NCI-H128 (cell line): ENCODE measurements around the gene EIF6.
"Not testable (repeated sequence)": the region's sequence is repeated elsewhere in the genome, so short reads cannot be mapped to it uniquely, and the experiment has no call there.

ENCODE experiments used
- DNase-seq: peaks from one replicate; lab custom pipeline; 2025; ENCODE audit not compliant: unreplicated experiment; lab: John Stamatoyannopoulos, UW

EIF6 gene

DNA sequence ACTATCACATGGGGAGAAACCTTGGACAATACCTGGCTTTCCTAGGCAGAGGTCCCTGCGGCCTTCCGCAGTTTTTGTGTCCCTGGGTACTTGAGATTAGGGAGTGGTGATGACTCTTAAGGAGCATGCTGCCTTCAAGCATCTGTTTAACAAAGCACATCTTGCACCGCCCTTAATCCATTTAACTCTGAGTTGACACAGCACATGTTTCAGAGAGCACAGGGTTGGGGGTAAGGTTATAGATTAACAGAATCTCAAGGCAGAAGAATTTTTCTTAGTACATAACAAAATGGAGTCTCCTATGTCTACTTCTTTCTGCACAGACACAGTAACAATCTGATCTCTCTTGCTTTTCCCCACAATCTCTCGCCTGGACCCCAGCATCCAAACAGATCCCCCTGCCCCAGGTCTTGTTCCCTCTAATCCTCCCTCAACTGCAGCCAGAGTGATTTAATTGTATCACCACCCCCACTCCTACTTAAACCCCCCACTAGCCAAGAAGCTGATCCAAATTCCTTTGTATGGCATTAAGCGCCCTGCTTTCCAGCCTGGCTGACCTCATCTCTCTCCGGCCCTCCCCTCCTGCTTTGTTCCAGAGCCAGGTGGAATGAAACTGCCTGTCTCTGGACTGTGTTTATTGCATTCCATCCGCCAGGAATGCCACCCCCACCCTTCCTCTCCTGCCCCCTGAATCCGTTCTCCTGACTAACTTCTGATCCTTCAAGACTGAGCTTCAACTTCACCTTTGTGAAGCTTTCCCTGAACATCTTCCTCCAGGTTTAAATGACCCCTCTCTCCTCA, 21.6 kb downstream of the EIF6 start:
- DNase-seq = not testable (repeated sequence)

DNA sequence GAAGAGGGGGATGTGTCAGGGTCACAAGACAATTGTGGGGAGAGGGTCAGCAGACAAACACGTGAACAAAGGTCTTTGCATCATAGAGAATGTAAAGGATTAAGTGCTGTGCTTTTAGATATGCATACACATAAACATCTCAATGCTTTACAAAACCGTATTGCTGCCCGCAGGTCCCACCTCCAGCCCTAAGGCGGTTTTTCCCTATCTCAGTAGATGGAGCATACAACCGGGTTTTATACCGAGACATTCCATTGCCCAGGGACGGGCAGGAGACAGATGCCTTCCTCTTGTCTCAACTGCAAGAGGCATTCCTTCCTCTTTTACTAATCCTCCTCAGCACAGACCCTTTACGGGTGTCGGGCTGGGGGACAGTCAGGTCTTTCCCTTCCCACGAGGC, 22.3 kb downstream of the EIF6 start:
- DNase-seq = not testable (repeated sequence)

DNA sequence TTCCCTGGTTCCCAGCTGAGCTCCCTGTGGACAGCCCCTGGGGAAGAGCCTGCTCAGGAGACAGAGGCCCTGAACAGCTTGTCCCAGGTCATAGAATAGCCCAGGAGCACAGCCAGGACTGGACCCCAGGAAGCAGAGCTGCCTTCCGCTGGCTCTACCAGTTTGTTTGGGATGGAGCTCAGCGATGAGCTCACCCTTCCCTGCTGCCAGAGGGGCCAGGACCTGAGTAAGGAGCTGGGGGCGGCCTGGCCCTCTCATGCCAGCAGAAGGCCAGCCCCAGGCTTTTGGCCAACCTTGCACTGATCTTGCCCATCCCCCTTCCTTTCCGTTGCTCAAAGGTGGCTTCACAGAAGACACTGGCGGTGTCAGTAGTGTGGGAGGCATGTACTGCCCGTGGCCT, 24.1 kb downstream of the EIF6 start:
- DNase-seq = no peak

DNA sequence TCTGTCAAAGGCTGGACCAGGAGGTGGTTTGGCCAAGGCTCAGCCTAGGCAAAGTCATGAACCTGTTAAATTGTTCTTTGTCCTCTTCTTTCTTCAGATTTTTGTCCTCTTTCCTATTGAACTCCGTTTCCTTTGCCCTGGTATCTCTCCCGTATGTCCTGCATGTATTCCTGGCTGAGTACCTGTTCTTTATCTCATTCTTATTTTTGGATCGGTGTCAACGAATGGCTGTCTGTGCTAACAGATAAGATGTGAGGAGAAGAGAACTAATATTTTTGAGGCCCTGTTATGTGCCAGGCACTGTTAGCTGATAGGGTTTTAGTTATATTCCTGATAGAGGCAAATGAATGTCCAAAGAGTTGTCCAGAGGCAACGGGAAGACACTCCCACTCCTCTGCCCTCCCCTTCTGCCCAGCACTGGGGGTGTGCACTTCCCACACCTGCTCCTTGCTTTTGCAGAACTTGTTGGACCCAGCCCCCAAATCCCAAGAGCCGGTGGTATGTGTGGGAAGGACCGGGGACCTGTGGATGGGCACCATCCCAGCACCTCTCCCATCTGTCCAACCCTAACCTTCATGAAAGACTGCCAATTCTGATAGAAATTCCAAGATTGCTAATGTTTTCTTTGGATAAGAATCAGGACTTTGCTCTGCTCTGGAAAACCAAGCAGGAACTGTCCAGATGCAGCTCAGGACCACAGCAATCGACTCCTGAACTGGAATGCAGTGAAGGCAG, 27.2 kb downstream of the EIF6 start:
- no peak for DNase-seq

DNA sequence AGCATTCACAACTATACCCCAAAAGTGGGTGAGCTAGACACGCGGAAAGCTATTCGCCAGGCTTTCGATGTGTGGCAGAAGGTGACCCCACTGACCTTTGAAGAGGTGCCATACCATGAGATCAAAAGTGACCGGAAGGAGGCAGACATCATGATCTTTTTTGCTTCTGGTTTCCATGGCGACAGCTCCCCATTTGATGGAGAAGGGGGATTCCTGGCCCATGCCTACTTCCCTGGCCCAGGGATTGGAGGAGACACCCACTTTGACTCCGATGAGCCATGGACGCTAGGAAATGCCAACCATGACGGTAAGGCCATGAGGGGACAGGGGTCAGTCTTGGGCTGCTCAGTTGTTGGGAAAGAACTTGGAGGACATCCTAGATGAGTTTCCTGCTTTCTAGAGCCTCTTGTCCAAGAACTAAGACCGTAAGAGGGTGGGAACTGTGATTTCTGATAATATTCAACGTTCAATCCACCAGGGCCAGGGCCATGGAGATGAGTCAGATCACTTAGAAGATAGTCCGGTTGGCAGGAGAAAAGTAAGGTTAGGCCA, 30.0 kb downstream of the EIF6 start:
- DNase-seq = no peak

DNA sequence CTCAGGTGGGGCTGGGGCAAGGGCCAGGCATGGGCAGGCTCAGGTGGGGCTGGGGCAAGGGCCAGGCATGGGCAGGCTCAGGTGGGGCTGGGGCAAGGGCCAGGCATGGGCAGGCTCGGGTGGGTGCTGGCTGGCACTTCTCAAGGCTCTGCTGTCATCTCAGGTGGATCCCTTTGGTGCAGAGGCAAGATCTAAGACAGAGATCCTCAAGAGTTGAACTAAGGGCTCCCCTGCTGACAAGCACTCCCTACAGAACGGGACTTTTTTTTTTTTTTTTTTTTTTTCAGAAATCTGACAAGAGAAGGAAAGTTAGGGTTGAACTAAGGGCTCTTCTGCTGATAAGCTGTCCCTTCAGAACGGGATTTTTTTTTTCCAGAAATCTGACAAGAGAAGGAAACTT, 31.6 kb downstream of the EIF6 start:
- no peak for DNase-seq

DNA sequence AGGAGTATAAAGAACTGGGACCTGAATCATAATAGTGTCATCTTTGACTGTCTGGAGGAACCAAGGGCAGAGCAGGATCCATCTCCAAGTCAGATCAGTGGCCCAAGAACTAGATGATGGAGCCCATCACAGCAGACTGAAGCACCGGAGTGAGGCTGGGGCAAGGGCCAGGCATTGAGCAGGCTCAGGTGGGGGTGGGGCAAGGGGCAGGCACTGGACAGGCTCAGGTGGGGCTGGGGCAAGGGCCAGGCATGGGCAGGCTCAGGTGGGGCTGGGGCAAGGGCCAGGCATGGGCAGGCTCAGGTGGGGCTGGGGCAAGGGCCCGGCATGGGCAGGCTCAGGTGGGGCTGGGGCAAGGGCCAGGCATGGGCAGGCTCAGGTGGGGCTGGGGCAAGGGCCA, 32.0 kb downstream of the EIF6 start:
- DNase-seq = not testable (repeated sequence)

DNA sequence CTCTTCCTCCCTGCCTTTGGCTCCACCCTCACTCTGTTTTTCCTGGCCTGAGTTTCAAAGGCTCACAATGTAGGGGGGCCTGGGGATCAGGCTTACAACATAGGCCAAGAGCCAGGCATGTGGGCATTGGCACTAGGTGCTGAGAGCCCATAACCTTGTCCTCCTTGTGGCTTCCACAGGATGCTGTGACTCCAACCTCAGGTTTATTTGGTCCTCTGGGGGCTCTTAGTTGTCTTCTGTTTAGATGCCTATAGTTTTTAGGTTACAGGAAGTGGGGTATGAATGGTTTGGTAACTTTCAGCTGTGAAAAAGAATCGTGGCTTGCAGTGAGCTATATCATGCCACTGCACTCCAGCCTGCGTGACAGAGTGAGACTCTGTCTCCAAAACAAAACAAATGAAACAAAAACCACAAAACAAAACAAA, 32.5 kb downstream of the EIF6 start:
- DNase-seq = no peak

DNA sequence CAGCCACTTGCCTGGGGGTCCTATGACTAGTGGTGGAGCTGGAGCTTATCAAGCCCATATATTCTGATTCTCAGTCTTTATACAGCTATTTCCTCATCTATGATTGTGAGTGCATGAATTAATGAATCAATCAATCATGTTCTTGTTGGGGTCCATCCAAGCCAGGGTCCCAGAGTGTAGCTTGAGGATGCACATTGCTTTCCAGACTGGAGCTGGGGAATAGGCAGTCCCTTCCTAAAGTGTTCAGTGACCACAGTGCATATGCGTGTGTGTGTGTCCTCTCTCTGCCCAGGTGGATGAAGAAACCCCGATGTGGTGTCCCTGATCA, 33.0 kb downstream of the EIF6 start:
- no peak for DNase-seq

DNA sequence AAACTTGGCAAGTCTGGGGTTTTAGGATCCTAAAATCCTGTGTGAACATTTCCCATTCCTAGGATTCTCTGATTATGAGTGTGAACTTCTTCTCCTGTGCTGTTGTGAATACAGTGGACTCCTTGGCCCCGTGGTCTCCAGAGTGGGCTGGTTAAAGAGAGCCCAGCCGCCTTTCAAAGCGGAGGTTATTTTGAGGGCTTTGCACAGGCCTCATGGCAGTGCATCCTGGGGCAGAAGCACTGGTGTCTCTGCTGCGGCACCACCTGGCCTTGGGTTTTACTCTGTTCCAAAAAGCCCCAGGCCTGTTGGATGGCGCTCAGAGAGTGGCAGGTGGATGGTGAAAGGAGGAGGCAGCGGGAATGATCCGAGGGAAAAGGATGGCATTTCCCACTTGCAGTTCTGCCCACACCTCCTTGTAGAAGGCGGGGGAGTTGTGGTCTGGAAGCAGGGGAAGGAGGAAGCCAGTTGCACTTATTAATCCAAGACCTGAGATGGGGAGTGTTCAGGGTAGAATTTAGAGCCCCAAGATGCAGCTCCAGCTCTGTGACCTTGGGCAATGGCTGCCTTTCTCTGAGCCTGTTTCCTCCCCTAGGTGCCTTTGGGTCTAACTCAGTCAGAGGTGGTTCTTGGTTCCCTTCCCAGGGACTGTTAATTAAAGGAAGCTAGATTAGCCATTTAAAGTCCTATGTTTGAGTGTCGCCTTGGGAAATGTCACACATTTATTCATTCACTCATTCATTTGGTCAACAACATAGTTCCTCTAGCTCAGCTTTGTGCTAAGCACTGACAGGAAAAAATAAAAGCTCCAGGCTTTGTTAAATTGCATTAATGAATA, 35.7 kb downstream of the EIF6 start:
- no peak for DNase-seq

DNA sequence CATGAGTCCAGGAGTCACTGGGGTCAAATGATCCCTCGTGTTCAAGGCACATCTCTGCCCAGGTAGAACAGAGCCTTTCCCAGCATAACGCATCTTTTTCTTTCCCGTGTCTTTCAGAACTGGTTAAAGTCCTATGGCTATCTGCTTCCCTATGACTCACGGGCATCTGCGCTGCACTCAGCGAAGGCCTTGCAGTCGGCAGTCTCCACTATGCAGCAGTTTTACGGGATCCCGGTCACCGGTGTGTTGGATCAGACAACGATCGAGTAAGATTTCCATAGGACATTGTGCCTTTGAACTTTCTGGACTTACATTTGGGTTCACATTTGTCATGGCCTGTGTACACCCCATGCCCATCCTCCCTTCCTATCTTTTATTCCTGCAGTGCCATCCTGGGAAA, 37.8 kb downstream of the EIF6 start:
- no peak for DNase-seq

DNA sequence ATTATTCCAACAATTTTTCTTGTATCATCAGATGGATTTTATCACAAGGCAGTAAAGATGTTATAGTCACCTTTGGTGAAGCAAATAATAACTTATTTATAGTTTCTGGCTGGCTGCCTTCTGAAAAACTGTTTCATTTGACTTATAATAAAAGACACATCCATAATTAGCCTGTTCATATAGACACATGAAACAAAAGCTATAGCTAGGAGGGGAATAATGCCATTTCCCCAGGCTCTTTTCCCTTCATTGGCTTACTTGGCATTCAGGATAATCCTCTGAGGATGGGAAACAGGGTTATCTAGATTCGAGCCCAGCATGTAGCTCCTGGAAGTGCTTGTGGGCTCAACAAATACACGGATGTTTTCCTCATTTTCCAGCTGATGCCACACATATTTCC, 40.6 kb downstream of the EIF6 start:
- DNase-seq = no peak

DNA sequence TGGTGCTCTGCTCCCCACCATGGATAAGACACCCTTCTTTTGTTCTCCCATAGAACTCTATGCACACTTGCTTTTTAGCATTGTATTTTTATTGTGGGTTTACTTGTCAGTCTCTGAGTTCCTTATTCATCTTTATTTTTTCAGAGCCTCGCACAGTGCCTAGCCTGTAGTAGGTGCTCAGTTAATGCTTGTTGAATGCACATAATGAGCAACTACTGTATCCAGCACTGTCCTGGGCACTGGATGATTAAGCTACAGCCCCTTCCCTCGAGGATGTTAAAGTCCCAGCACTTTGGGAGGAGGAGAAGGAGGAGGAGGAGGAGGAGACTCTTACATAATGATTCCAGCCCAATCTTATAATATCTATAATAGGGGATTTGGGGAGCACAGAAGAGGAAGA, 41.3 kb downstream of the EIF6 start:
- no peak for DNase-seq

DNA sequence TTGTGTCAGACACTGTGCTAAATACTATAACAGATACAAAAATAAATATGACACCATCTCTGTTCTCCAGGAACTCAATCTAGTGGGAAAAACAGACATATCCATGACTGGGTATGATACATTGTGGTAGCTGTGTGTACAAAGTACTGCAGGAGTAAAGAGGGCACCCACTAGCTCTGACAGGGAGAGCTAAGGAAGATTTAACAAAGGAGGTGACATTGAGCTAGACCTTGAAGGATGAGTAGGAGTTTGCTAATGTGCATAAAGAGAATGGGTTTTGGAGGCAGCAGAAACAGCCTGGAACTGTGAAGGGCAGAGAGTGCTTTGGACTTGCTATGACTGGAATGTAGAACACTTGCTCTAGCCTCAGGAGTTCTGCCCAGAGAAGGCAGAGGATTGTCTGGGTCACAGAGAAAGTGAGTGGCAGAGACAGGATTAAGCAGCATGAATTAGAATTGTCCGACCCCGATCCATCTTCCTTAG, 43.7 kb downstream of the EIF6 start:
- no peak for DNase-seq

DNA sequence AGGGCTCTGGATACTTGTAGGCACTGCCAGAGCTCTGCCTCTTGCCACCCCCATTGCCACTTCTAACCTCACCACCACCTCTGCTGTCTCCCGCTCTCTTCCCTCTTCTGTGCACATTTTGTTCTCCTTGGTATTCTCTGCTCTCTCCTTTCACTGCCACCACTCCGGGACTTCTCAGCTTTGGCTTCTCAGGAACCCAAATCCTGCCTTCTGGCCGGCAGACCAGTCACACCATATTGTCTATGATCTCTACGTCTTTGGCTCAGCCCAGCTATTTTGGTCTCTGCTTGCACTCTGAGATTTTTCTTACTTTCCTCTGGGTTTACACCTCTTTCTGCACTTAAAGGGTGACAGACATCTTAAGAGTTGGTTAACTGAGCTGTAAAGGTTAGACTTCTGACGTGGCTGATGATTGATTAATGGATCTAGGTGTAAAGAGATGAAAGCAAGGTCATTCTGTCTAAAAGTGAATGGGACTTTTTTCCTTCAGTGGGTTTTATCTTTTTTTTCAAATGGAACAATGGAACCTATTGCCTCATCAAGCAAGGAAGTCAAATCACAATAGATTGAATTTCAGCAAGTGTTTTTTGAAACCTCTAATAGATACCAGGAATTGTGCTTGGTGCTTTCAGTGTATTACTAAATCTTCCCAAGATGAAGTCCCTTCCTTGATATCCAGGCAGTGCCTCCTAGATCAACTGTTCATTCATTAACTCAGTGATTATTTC, 44.3 kb downstream of the EIF6 start:
- no peak for DNase-seq

DNA sequence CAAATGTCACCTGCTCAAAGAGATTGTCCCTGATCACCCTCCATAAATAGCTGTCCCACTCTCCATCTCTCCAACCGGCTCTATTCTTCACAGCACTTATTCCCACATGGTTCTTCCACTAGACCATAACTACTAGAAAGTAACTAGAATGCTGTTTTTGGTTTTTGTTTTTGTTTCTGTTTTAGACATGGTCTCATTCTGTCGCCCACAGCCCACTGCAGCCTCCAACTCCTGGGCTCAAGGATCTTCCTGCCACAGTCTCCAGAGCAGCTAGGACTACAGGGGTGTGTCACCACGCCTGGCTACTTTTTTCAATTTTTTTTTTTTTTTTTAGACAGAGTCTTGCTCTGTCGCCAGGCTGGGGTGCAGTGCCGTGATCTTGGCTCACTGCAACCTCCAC, 45.8 kb downstream of the EIF6 start:
- DNase-seq = no peak

DNA sequence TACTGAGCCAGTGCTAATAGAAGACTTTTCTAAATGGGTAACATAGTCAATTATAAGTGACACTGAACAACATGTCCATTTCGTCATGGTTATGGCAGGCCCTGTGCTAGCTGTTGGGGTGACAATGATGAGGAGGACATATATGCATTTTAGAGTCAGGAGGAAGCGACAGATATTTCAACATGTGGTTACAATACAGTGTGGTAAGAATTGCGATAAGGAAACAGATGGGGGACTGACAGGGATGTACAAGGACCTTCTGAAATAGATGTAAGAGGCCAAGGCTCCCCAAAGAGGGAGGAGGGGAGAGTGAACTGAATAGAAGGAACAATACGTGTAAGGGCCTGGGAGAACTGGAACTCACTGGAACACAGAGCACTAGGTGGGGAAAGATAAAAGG, 46.4 kb downstream of the EIF6 start:
- DNase-seq = no peak

DNA sequence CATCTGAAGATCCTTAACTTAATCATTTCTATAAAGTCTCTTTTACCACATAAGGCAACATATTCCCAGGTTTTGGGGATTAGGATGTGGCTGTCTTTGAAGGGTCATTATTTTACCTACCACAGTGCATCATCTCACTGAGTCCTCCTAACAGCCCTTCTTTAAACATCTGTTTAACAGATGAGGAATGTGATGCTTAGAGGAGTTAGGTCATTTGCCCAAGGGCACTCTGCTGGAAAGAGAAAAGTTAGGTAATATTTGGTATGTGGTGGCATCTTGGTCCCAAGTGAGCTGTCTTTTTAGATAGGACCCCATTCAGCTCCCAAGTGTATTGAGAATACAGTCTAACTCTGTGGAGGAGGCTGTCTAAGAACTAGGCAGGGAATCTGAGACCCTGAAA, 47.1 kb downstream of the EIF6 start:
- no peak for DNase-seq

DNA sequence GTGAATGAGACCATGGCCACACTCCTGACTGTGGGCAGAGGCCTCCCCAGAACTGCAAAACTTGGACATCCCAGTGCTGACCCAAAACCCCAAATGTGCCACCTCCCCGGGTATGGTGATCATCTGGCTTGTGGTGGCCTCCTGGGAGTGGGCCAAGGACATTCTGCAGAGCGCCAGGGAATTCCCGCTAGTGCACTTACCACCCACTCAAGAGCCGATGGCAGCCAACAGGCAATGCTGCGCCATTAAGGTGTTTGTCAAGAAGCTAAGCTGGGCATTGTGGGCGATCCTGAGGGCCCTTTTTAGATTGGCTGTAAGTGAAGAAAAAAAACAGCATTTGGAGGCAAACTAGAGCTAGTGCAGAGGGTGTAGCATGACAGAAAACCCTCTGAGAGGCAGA, 48.7 kb downstream of the EIF6 start:
- DNase-seq = no peak

DNA sequence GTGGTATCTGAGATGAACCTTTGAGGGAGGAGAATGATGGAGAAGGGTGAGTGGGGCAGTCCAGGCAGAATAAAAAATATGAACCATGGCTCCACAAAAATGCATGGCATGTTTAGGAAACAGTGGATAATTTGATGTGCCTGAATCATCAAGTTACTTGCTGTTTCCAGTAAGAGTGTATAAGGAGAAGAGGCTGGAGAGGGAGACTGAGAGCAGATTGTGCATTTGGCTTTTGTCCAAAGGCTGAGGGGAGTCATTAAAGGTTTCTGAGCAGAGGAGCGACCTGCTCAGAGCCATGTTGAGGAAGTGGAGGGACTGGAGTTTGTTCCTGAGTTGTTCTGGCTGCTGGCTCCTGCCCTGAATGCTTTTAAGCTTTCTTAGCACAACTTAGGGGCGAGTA, 52.0 kb downstream of the EIF6 start:
- DNase-seq = no peak
